ENCODE results near the gene RGS6. TPM values are rescaled to one million over a fixed set of nuclear protein-coding genes. Genes with fewer than 3 reads are reported as not detected.

Gene RGS6
- polyA plus RNA-seq, 3 donors, result not detected

- Mint-ChIP-seq H3K27ac (no peak overlapping the region), H3K4me3 (no peak overlapping the region), H3K27me3 (ENCODE audit: low read depth in 3 of 3) (peaks cover 0 to 1% (median 0%) of the 10 kb centered on the region in 3 donors), H3K36me3 (no peaks in the 10 kb centered on the region), H3K4me1 (no peaks in the 10 kb centered on the region), H3K9me3 (peaks cover 3 to 14% (median 8%) of the 10 kb centered on the region in 7 donors)
- no peaks in the 10 kb centered on the region for H3K4me1 ChIP-seq (ENCODE audit: control insufficient read depth in 1 of 2, insufficient read depth in 2 of 2, low read length in 2 of 2)
- no peak for DNase-seq
- no peaks in the 10 kb centered on the region for H3K79me2 ChIP-seq (ENCODE audit: insufficient read depth, low read length)
- H3K27ac ChIP-seq (ENCODE audit: low read depth in 1 of 2, low read length in 2 of 2), result no peak overlapping the region
- no peaks in the 10 kb centered on the region for H3K36me3 ChIP-seq (replicated peaks in 1 of 2; ENCODE audit: control insufficient read depth in 1 of 2, insufficient read depth in 2 of 2, low read length in 2 of 2)
- intact Hi-C loops (cut with micrococcal nuclease), result no loop called here
- no peaks in the 10 kb centered on the region for H3K27me3 ChIP-seq (ENCODE audit: control insufficient read depth in 2 of 2, insufficient read depth in 2 of 2, low read length in 2 of 2)
- H3K9me3 ChIP-seq (replicated peaks in 1 of 2; ENCODE audit: control insufficient read depth in 1 of 2, insufficient read depth in 1 of 2, low read length in 2 of 2), result peaks cover 6 to 8% of the 10 kb centered on the region in 2 donors
- whole genome bisulfite sequencing (ENCODE audit: insufficient coverage), result 96% methylated on average over 2 of the region's 2 CpGs
- no peak overlapping the region for H3K4me2 ChIP-seq (replicated peaks; ENCODE audit: extremely low read depth, low read length, poor library complexity, severe bottlenecking)
- H3K9ac ChIP-seq (ENCODE audit: insufficient read depth, low read length, poor library complexity, severe bottlenecking), result no peak overlapping the region
- no peak overlapping the region for H2AFZ ChIP-seq (ENCODE audit: insufficient read depth, low read depth, low read length, poor library complexity, severe bottlenecking)
- no peak for TF ChIP-seq CTCF (IDR thresholded peaks at IDR 0.05)
- H3K4me3 ChIP-seq (replicated peaks in 1 of 3; ENCODE audit: low read depth in 2 of 3, low read length in 3 of 3), result no peak overlapping the region
- no peaks in the 10 kb centered on the region for H4K20me1 ChIP-seq (ENCODE audit: insufficient read depth, low read length)
These were observed 330.5 kb downstream of the RGS6 start for GRCh38 chr14:72262771-72263170.

- Histone ChIP-seq H2AFZ (ENCODE audit: insufficient read depth, low read depth, low read length, poor library complexity, severe bottlenecking) (no peak overlapping the region), H4K20me1 (ENCODE audit: insufficient read depth, low read length) (no peaks in the 10 kb centered on the region), H3K27ac (ENCODE audit: low read depth in 1 of 2, low read length in 2 of 2) (no peak overlapping the region), H3K36me3 (replicated peaks in 1 of 2; ENCODE audit: control insufficient read depth in 1 of 2, insufficient read depth in 2 of 2, low read length in 2 of 2) (no peaks in the 10 kb centered on the region), H3K4me2 (replicated peaks; ENCODE audit: extremely low read depth, low read length, poor library complexity, severe bottlenecking) (no peak overlapping the region), H3K9ac (ENCODE audit: insufficient read depth, low read length, poor library complexity, severe bottlenecking) (no peak overlapping the region), H3K79me2 (ENCODE audit: insufficient read depth, low read length) (no peaks in the 10 kb centered on the region), H3K9me3 (replicated peaks in 1 of 2; ENCODE audit: control insufficient read depth in 1 of 2, insufficient read depth in 1 of 2, low read length in 2 of 2) (peaks cover 6 to 8% of the 10 kb centered on the region in 2 donors), H3K4me1 (ENCODE audit: control insufficient read depth in 1 of 2, insufficient read depth in 2 of 2, low read length in 2 of 2) (no peaks in the 10 kb centered on the region), H3K4me3 (replicated peaks in 1 of 3; ENCODE audit: low read depth in 2 of 3, low read length in 3 of 3) (no peak overlapping the region), H3K27me3 (ENCODE audit: control insufficient read depth in 2 of 2, insufficient read depth in 2 of 2, low read length in 2 of 2) (no peaks in the 10 kb centered on the region)
- H3K9me3 Mint-ChIP-seq, result peaks cover 3 to 12% (median 8%) of the 10 kb centered on the region in 7 donors
- no peak for DNase-seq
- TF ChIP-seq CTCF (IDR thresholded peaks at IDR 0.05), result no peak
- intact Hi-C loops (cut with micrococcal nuclease), result no loop called here
- no peak overlapping the region for H3K4me3 Mint-ChIP-seq
- H3K36me3 Mint-ChIP-seq, result no peaks in the 10 kb centered on the region
- no peaks in the 10 kb centered on the region for H3K4me1 Mint-ChIP-seq
- no peak overlapping the region for H3K27ac Mint-ChIP-seq
- WGBS (ENCODE audit: insufficient coverage), result 44% methylated on average over 5 of the region's 5 CpGs
- H3K27me3 Mint-ChIP-seq (ENCODE audit: low read depth in 3 of 3), result peaks cover 0 to 3% (median 0%) of the 10 kb centered on the region in 3 donors
These were observed 332.5 kb downstream of the RGS6 start for GRCh38 chr14:72264716-72265115.
